ENCODE measurements around the gene PRM3.

Gene PRM3

DNA sequence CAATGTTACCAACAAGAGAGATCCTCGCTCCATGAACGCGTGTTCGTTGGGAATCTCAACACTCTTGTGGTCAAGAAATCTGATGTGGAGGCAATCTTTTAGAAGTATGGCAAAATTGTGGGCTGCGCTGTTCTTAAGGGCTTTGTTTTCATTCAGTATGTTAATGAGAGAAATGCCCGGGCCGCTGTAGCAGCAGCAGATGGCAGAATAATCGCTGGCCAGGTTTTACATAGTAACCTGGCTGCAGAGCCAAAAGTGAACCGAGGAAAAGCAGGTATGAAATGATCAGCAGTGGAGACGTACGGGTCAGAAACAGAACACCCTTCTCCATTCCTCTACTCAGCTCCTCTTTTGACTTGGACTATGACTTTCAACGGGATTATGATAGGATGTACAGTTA, 30.8 kb downstream of the PRM3 start:
- no peak for FAIRE-seq

DNA sequence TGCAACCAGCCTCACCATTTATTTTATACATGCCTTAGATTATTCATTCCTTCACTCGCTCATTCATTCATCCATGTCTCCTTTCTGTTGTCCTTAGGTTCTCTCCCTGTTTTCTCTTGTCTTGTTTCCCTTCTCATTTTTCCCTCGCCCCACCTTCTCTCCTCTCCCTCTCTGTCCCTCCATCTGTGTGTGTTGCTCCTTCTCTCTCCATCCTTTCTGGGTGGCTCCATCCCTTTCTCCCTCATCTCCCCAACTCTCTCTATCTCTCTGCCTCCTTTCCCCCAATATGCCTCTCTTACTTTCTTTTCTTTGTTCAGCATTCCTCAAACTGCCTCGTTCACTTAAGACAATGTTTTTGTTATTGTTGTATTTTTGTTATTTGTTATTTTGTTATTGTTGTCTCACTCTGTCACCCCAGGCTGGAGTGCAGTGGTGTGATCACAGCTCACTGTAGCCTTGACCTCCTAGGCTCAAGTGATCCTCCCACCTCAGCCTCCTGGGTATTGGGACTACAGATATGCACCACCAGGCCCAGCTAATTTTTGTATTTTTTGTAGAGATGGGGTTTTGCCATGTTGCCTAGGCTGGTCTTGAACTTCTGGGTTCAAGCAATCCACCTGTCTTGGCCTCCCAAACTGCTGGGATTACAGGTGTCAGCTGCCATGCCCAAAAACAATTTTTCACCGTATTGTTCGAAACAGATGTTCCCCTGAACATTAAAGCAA, 31.8 kb downstream of the PRM3 start:
- FAIRE-seq = no peak

DNA sequence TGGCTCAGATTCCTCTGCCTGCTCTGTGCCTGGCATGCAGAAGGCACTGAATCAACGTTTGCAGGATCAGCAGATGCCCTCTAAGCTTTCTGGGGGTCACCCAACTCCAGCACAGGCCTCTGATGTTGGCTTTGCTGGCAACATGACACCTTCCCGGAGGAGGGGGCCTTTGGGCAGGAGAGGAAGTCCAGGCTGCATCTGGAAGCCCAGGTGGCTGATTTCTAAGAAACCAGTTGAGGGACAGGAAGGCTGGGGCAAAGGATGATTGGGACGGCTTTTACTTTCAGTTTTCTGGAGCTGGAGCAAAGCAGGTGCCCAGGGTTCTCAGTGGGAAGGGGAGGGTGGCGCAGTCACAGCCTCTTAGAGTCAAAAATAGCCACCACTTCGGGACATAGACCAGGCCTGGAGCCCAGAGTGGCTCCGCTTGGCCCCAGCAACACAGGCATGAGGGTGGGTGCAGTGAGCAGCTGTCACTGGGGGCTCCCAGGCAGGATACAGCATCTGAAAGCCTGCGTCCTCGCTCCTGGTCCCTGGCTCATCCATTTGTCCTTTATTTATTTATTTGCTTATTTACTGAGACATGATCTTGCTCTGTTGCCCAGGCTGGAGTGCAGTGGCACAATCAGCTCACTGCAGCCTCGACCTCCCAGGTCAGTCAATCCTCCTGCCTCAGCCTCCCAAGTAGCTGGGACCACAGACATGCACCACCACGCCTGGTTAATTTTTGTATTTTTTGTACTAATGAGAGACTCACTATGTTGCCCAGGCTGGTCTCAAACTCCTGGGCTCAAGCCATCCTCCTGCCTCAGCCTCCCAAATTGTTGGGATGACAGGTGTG, 32.6 kb downstream of the PRM3 start:
- no peak for FAIRE-seq

DNA sequence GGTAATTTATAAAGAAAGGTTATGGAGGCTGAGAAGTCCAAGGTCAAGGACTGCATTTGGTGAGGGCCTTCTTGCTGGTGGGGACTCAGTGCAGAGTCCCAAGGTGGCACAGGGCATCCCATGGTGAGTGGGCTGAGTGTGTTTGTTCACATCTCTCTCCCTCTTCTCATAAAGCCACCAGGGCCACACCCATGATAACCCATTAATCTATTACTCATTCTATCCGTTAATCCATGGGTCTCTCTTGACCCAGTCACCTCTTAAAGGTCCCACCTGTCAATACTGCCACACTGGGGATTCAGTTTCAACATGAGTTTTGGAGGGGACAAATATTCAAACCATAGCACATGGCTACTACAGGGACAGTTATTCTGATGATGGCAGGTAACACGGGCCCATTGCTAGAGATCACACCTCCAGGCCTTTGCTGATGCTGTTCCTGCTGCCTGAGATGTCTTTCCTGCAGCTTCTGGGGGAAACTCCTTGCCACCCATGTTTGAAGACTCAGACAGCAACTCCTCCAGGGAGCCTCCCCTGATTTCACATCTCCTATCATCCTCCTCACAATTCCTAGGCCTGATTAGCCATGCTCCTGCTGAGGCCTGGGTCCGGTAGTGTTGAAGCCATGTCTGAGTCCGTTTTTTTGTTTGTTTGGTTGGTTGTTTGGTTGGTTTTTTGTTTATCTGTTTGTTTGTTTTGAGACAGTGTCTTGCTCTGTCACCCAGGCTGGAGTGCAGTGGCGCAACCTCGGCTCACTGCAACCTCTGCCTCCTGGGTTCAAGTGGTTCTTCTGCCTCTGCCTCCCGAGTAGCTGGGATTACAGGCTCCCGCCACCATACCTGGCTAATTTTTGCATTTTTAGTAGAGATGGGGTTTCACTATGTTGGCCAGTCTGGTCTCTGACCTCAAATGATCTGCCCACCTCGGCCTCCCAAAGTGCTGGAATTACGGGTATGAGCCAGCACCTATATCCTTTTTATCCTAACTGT, 33.5 kb downstream of the PRM3 start:
- no peak for FAIRE-seq

- no peak for FAIRE-seq
Observed at GRCh38 chr16:11238272-11239202, 34.9 kb downstream of the PRM3 start.

DNA sequence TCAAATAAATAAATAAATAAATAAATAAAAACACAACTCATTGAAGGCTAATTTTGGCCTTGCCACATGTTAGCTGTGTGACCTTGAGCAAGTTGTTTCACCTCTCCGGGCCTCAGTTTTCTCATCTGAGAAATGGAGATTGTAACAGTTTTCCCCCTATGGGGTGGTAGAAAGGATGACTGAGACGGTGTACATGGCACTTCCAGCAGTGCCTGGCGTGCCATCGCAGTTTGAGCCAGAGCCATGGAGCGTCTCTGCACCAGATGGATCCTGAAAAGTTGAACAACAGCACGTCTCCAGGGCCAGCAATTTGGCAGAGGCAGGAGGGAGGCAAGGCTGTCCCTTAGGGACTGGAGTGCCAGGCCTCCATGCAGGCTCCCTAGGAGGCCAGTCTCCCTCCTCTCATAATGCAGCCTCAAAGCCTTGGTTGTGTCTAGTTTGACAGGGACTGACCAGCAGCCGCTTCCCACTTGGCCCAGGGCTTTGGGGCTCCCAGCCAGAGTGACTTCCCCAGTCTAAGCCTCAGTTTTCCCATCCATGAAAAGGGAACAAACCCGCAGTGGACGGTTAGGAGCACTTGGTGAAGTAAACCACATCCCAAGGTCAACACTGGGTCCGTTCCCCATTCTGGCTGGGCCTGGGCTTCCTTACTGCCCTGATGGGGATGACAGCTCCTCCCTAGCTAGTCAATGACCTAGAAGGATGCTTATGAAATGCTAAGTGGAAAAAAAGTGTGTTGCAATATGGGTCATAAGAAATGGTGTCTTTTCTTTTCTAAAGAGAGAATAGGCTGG, 36.8 kb downstream of the PRM3 start:
- FAIRE-seq = no peak

GRCh38 chr16:11235703-11235991, 37.8 kb downstream of the PRM3 start:
- no peak for FAIRE-seq

GRCh38 chr16:11234884-11235702, 38.3 kb downstream of the PRM3 start:
- FAIRE-seq = no peak

- FAIRE-seq = no peak
Observed at GRCh38 chr16:11233727-11234376, 39.6 kb downstream of the PRM3 start.

- FAIRE-seq = no peak
Observed at GRCh38 chr16:11232852-11233726, 40.3 kb downstream of the PRM3 start.

DNA sequence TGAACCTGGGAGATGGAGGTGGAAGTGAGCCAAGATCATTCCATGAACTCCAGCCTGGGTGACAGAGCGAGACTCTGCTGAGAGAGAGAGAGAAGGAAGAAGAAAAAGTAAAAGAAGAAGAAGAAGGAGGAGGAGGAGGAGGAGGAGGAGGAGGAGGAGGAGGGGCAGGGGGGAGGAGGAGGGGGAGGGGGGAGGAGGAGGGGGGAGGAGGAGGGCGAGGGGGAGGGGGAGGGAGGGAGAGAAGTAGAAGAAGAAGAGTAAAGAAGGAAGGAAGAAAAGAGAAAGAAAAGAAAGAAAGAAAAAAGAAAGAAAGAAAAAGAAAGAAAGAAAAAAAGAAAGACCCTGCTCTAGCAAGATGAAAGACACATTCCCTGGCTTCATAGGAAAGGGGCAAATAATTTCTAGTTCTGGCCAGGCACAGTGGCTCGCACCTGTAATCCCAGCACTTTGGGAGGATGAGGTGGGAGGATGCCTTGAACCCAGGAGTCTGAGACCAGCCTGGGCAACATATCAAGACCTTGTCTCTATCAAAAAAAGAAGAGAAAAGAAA, 41.1 kb downstream of the PRM3 start:
- no peak for FAIRE-seq

DNA sequence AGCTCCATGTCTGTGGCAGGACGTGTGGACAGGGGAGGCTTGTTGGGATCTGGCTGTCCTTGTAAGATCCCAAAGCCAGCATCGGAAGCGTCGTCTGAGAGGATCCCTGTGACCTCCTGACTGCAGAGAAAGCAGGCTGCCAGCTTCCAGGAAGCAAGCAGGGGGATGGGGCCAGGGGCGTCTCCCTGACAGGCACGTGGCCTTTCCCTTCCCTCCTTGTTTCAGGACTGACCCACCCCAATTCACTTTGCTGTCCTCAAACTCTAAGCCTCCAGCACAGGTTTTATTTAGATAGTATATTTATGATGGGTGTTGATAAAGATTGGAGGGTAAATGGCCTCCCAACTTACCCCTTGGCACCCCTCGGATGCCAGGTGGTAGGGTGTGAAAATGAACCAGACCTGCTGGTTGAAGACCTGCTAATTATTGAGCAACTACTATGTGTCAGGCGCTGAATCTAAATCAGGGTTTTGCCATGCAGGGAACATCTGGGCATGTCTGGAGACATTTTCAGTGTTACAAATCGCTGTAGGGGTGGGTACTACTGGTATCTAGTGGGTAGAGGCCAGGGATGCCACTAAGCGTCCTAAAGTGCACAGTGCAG, 42.0 kb downstream of the PRM3 start:
- FAIRE-seq = no peak

DNA sequence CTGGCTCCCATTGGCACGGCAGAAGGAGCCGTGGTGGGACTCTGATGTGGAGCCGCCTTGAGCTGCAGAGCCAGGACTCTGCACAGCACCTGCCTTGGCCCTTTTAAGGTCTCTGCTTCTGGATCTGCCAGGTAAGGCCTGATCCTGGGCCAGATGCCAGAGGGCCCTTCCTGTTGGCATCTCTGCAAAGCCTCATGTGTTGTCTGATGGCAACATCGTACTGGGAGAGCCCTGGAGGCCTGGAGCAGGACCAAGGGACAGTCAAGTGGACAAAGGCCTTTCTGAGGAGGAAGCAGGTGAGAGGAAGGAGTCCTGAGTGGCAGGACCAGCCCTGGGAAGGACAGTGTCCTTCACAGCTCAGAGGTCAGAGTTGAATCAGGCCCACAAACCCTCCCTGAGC, 43.5 kb downstream of the PRM3 start:
- no peak for FAIRE-seq

- no peak for FAIRE-seq
Observed at GRCh38 chr16:11229432-11229831, 44.0 kb downstream of the PRM3 start.

- FAIRE-seq = no peak
Observed at GRCh38 chr16:11225677-11226549, 47.5 kb downstream of the PRM3 start.

DNA sequence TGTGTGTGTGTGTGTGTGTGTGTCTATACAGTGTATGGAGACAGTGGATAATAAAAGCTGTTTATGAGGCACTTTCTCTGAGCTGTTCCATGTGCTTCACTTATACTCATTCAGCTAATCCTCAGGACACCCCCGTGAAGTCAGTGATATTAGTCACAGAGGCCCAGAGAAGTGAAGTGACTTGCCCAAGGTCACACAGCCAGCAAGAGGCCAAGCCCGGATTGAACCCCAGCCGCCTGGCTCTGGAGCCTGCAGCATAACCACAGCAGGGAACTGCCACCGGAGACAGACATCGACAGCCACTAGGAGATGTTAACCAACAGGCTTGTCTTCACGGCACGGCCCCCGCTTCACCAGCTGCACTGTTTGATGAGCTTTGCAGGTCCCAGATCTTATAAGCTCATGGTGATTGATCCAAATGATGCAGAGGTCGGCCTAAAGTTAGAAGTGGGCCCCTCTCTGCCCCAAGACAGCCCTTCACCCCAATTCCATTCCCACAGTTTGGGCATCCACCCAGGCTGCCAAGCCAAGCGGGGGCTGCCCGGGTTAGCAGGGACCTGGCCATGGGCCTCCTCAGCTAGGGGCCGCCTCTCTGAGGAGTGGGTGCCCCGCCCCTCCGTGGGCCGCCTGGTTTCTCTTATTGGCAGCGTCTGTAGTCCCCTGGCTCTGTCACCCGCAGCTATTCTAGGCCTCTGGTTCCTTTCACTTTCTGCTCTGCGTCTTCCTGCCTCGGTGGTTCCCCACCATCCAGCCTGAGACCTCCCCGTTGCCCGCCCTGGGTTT, 48.3 kb downstream of the PRM3 start:
- no peak for FAIRE-seq
